Esophagus squamous epithelium (tissue), 4 donors: ENCODE data around the gene C11orf86.

Source experiments
- CTCF ChIP-seq, 6 experiments: fragments of 450-650 bp in 4 of 6; fragments of 200-600 bp in 2 of 6; sonication (generic) in 2 of 6; IDR thresholded peaks; one replicate each; pipeline ENCODE4 v1.5.1; 2016 to 2019; ENCODE audit warnings: antibody characterized with exemption in 6 of 6, mild to moderate bottlenecking in 4 of 6, moderate library complexity in 4 of 6
- POLR2A ChIP-seq, 4 donors: fragments of 450-650 bp; IDR thresholded peaks; one replicate each; pipeline ENCODE4 v1.6.1; 2017; ENCODE audit warnings: antibody characterized with exemption in 4 of 4, mild to moderate bottlenecking in 4 of 4, moderate library complexity in 3 of 4

- no peak for TF ChIP-seq POLR2A (IDR thresholded peaks at IDR 0.05)
- no peak for TF ChIP-seq CTCF (IDR thresholded peaks at IDR 0.05)
Measured at GRCh38 chr11:66929753-66930152, 45.4 kb upstream of the C11orf86 start.
